T-cell (primary cell): ENCODE results near the gene CD48. TPM values are rescaled to one million over a fixed set of nuclear protein-coding genes. Genes with fewer than 3 reads are reported as not detected.
"Not testable (repeated sequence)": the region's sequence is repeated elsewhere in the genome, so short reads cannot be mapped to it uniquely, and the experiment has no call there.

Experiments used
- ATAC-seq, 4 experiments: fragments of 200-7000 bp in 3 of 4; fragments of 150-1000 bp in 1 of 4; cut with Tn5 transposase; replicated peaks in 1 of 4; 1 replicate in 3 of 4; 2 replicates in 1 of 4; pipeline ENCODE4 v1.10.0; 2021; ENCODE audit warnings: moderate library complexity in 3 of 4, mild to moderate bottlenecking in 2 of 4, moderate number of reproducible peaks in 1 of 4
- CTCF ChIA-PET, 2 donors: fragments of 300-600 bp; sonication (Branson Sonifier 250); formaldehyde crosslinking; loops; one replicate each; lab custom pipeline; 2022; ENCODE audit warnings: antibody characterized with exemption in 2 of 2; lab: Charles Lee
- POLR2A ChIA-PET, 2 donors: fragments of 300-600 bp; sonication (Branson Sonifier 250); formaldehyde crosslinking; loops; one replicate each; lab custom pipeline; 2022; ENCODE audit warnings: antibody characterized with exemption in 2 of 2; lab: Charles Lee
- DNase-seq, 35 experiments: peaks; one replicate each; pipeline versions ENCODE4 v3.0.0 to v3.0.0-alpha.2; 2013 to 2023
- H3K27ac ChIP-seq: one replicate; pipeline ENCODE4 v1.5.1; 2013; ENCODE audit warnings: low read length
- H3K27me3 ChIP-seq, 2 experiments: replicated peaks in 1 of 2; 1 replicate in 1 of 2; 2 replicates in 1 of 2; pipeline versions ENCODE4 v1.6.1 to v1.7.0; 2013; ENCODE audit warnings: low read length in 1 of 2, mixed read lengths in 1 of 2; ENCODE audit not compliant: control insufficient read depth in 2 of 2, insufficient read depth in 2 of 2; ENCODE audit errors: extremely low read depth in 1 of 2
- H3K36me3 ChIP-seq, 2 donors: 1 replicate in 1 of 2; 2 replicates in 1 of 2; pipeline versions ENCODE4 v1.6.1 to v1.7.0; 2013; ENCODE audit warnings: low read length in 1 of 2; ENCODE audit not compliant: control insufficient read depth in 2 of 2, insufficient read depth in 1 of 2; ENCODE audit errors: extremely low read depth in 1 of 2
- H3K4me1 ChIP-seq, 2 experiments: 1 replicate in 1 of 2; 2 replicates in 1 of 2; pipeline versions ENCODE4 v1.6.1 to v1.7.0; 2013; ENCODE audit warnings: low read length in 2 of 2, mixed read lengths in 1 of 2; ENCODE audit not compliant: insufficient read depth in 2 of 2, control insufficient read depth in 1 of 2; ENCODE audit errors: extremely low read depth in 1 of 2
- H3K4me3 ChIP-seq, 2 donors: 1 replicate in 1 of 2; 2 replicates in 1 of 2; pipeline versions ENCODE4 v1.5.1 to v1.7.0; 2013; ENCODE audit warnings: mild to moderate bottlenecking in 2 of 2, low read length in 1 of 2, moderate library complexity in 1 of 2; ENCODE audit not compliant: control insufficient read depth in 1 of 2; ENCODE audit errors: extremely low read depth in 1 of 2
- H3K9me3 ChIP-seq: 2 replicates; pipeline ENCODE4 v1.7.0; 2013
- H3K27ac Mint-ChIP-seq, 2 donors: one replicate each; pipeline ENCODE4 v1.8.0; 2020 to 2021; ENCODE audit warnings: mild to moderate bottlenecking in 2 of 2, mixed read lengths in 2 of 2
- H3K27me3 Mint-ChIP-seq, 2 donors: one replicate each; pipeline ENCODE4 v1.8.0; 2021 to 2022; ENCODE audit warnings: mixed read lengths in 2 of 2
- H3K36me3 Mint-ChIP-seq: one replicate; pipeline ENCODE4 v1.8.0; 2021; ENCODE audit warnings: mixed read lengths
- H3K4me1 Mint-ChIP-seq, 3 donors: one replicate each; pipeline ENCODE4 v1.8.0; 2020 to 2022; ENCODE audit warnings: mixed read lengths in 3 of 3, mild to moderate bottlenecking in 1 of 3
- H3K4me3 Mint-ChIP-seq, 3 donors: one replicate each; pipeline ENCODE4 v1.8.0; 2020 to 2022; ENCODE audit warnings: mild to moderate bottlenecking in 3 of 3, mixed read lengths in 3 of 3, moderate library complexity in 3 of 3
- H3K9me3 Mint-ChIP-seq, 3 donors: one replicate each; pipeline ENCODE4 v1.8.0; 2020 to 2022; ENCODE audit warnings: mixed read lengths in 3 of 3
- WGBS: methylation state at CpG from one replicate; pipeline ENCODE4 v1.1.5; 2013; ENCODE audit warnings: missing lambda C conversion rate; ENCODE audit not compliant: insufficient coverage; 5-methylcytosine and 5-hydroxymethylcytosine counted together
- total RNA-seq, 35 experiments: library from RNA in 6 of 35; stranded (reverse) in 6 of 35; fragments of 120-200 nt in 1 of 35; gene quantifications; one replicate each; pipeline versions ENCODE4 v1.2.1 to v1.2.4 and lab custom pipeline; 2013 to 2026

CD48 gene
- total RNA-seq, 5 donors from 2014 or later (not counting 1 experiment from before 2014, with no cell fraction given) = 249 to 393 (median 273) TPM

- POLR2A ChIA-PET = no interaction called here
- Histone ChIP-seq H3K4me1 (peaks cover 27 to 37% of the 10 kb centered on the region in 2 experiments), H3K27me3 (no peaks in the 10 kb centered on the region), H3K9me3 (no peaks in the 10 kb centered on the region), H3K36me3 (no peaks in the 10 kb centered on the region), H3K27ac (no peak overlapping the region), H3K4me3 (no peak overlapping the region)
- no peaks in the 10 kb centered on the region for H3K9me3 Mint-ChIP-seq
- peak overlapping the region; percentile 65 to 77 for H3K27ac Mint-ChIP-seq
- ATAC-seq = peak in 2 of 4 experiments; percentile 19 to 49
- no peak overlapping the region for H3K4me3 Mint-ChIP-seq
- H3K27me3 Mint-ChIP-seq = no peaks in the 10 kb centered on the region
- no peak for DNase-seq
- H3K4me1 Mint-ChIP-seq = peaks cover 64 to 72% (median 67%) of the 10 kb centered on the region in 3 donors
- 67% methylated on average over 1 of the region's 5 CpGs for WGBS
- H3K36me3 Mint-ChIP-seq = peaks cover 3% of the 10 kb centered on the region
- CTCF ChIA-PET = no interaction called here
Observed at GRCh38 chr1:160657250-160657781, 54.3 kb downstream of the CD48 start.

- Mint-ChIP-seq H3K27ac (peak overlapping the region; percentile 65 to 77), H3K36me3 (peaks cover 3% of the 10 kb centered on the region), H3K4me1 (peaks cover 64 to 72% (median 67%) of the 10 kb centered on the region in 3 donors), H3K9me3 (no peaks in the 10 kb centered on the region), H3K27me3 (no peaks in the 10 kb centered on the region), H3K4me3 (no peak overlapping the region)
- no peak for ATAC-seq
- Histone ChIP-seq H3K4me3 (no peak overlapping the region), H3K36me3 (no peaks in the 10 kb centered on the region), H3K9me3 (no peaks in the 10 kb centered on the region), H3K27me3 (no peaks in the 10 kb centered on the region), H3K4me1 (peaks cover 31 to 38% of the 10 kb centered on the region in 2 experiments), H3K27ac (no peak overlapping the region)
- ChIA-PET CTCF (no interaction called here), POLR2A (no interaction called here)
- no peak for DNase-seq
- WGBS = no CpG with 5 or more reads among the region's 3 CpGs
Observed at GRCh38 chr1:160656737-160657136, 54.9 kb downstream of the CD48 start.

- no peaks in the 10 kb centered on the region for H3K9me3 ChIP-seq
- Mint-ChIP-seq H3K27me3 (no peaks in the 10 kb centered on the region), H3K27ac (peak overlapping the region; percentile 86 to 92), H3K9me3 (no peaks in the 10 kb centered on the region), H3K36me3 (no peaks in the 10 kb centered on the region), H3K4me3 (peak overlapping the region in 1 of 3 donors; percentile 24), H3K4me1 (peaks cover 66 to 83% (median 79%) of the 10 kb centered on the region in 3 donors)
- ChIA-PET POLR2A (interaction anchor here in 1 of 2 donors (0.5 kb wide), 1 partner anchor 362 kb away, joined by 3 read pairs; no protein-coding TSS in a partner anchor), CTCF (interaction anchor here in 1 of 2 donors (1.4 kb wide), 1 partner anchor 14 kb away, joined by 3 read pairs; no protein-coding TSS in a partner anchor)
- DNase-seq (no peak), ATAC-seq (no peak)
- WGBS = 83% methylated on average over 1 of the region's 2 CpGs
- no peaks in the 10 kb centered on the region for H3K36me3 ChIP-seq
- no peak overlapping the region for H3K4me3 ChIP-seq
- peaks cover 33 to 46% of the 10 kb centered on the region in 2 experiments for H3K4me1 ChIP-seq
- no peaks in the 10 kb centered on the region for H3K27me3 ChIP-seq
- H3K27ac ChIP-seq = no peak overlapping the region
Observed at GRCh38 chr1:160653620-160654016, 58.0 kb downstream of the CD48 start.

GRCh38 chr1:160652924-160653619 lies 58.5 kb downstream of the CD48 start:
- ChIA-PET POLR2A (interaction anchor here in 1 of 2 donors (0.5 kb wide), 1 partner anchor 363 kb away, joined by 3 read pairs; no protein-coding TSS in a partner anchor), CTCF (interaction anchor here in 1 of 2 donors (1.4 kb wide), 1 partner anchor 13 kb away, joined by 3 read pairs; no protein-coding TSS in a partner anchor)
- no peak overlapping the region for H3K27ac ChIP-seq
- Mint-ChIP-seq H3K4me3 (peak overlapping the region in 1 of 3 donors; percentile 24), H3K27ac (peak overlapping the region; percentile 86 to 92), H3K9me3 (no peaks in the 10 kb centered on the region), H3K27me3 (no peaks in the 10 kb centered on the region), H3K36me3 (no peaks in the 10 kb centered on the region), H3K4me1 (peaks cover 66 to 83% (median 79%) of the 10 kb centered on the region in 3 donors)
- DNase-seq (no peak), ATAC-seq (no peak)
- no peak overlapping the region for H3K4me3 ChIP-seq
- H3K27me3 ChIP-seq = no peaks in the 10 kb centered on the region
- H3K9me3 ChIP-seq = no peaks in the 10 kb centered on the region
- peaks cover 30 to 43% of the 10 kb centered on the region in 2 experiments for H3K4me1 ChIP-seq
- no peaks in the 10 kb centered on the region for H3K36me3 ChIP-seq
- WGBS = 100% methylated on average over 3 of the region's 9 CpGs

GRCh38 chr1:160652065-160652641 lies 59.5 kb downstream of the CD48 start:
- peak in 4 of 35 experiments; percentile 24 to 66 (median 29) for DNase-seq
- POLR2A ChIA-PET = interaction anchor here in 1 of 2 donors (0.5 kb wide), 1 partner anchor 391 kb away, joined by 3 read pairs; no protein-coding TSS in a partner anchor
- Mint-ChIP-seq H3K4me3 (peak overlapping the region in 1 of 3 donors; percentile 10), H3K4me1 (peaks cover 66 to 82% (median 77%) of the 10 kb centered on the region in 3 donors), H3K27ac (peak overlapping the region; percentile 86 to 92)
- H3K36me3 ChIP-seq, H3K9me3 Mint-ChIP-seq, H3K27me3 ChIP-seq, H3K4me3 ChIP-seq, H3K27me3 Mint-ChIP-seq, H3K36me3 Mint-ChIP-seq, ATAC-seq, H3K9me3 ChIP-seq: not testable (repeated sequence)
- CTCF ChIA-PET = interaction anchor here (0.6 to 1.8 kb wide), 5 partner anchors 12 to 103 kb away, joined by 3 to 5 read pairs (median 4); no protein-coding TSS in a partner anchor
- 85% methylated on average over 4 of the region's 8 CpGs for WGBS
- Histone ChIP-seq H3K4me1 (peaks cover 30 to 40% of the 10 kb centered on the region in 2 experiments), H3K27ac (peak overlapping the region; percentile 6)
